Ovary (tissue), 9 donors: ENCODE results near the gene OR2T6. TPM values are rescaled to one million over a fixed set of nuclear protein-coding genes. Genes with fewer than 3 reads are reported as not detected.

Experiments used
- DNase-seq, 5 donors: peaks; one replicate each; pipeline ENCODE4 v3.0.0-alpha.2; 2019 to 2020
- H3K27ac ChIP-seq, 2 donors: fragments of 200-600 bp; one replicate each; pipeline versions ENCODE4 v1.5.1 to v1.8.0; 2019 to 2022
- H3K27me3 ChIP-seq: fragments of 200-600 bp; one replicate; pipeline ENCODE4 v1.8.0; 2022
- H3K36me3 ChIP-seq: fragments of 200-600 bp; sonication (generic); one replicate; pipeline ENCODE4 v1.5.1; 2019
- H3K4me1 ChIP-seq: one replicate; pipeline ENCODE4 v1.8.1; 2013; ENCODE audit warnings: mild to moderate bottlenecking, moderate library complexity; ENCODE audit not compliant: insufficient read depth
- H3K4me3 ChIP-seq: fragments of 200-600 bp; sonication (generic); one replicate; pipeline ENCODE4 v1.5.1; 2017
- H3K9me3 ChIP-seq, 2 donors: fragments of 200-600 bp in 1 of 2; sonication (generic) in 1 of 2; one replicate each; pipeline versions ENCODE4 v1.5.1 to v1.8.1; 2013 to 2019; ENCODE audit warnings: mild to moderate bottlenecking in 1 of 2, moderate library complexity in 1 of 2
- CTCF ChIP-seq, 3 donors: fragments of 450-650 bp in 2 of 3; fragments of 200-600 bp in 1 of 3; IDR thresholded peaks; one replicate each; pipeline versions ENCODE4 v1.5.1 to v1.8.0; 2016 to 2022; ENCODE audit warnings: antibody characterized with exemption in 3 of 3, mild to moderate bottlenecking in 1 of 3
- EP300 ChIP-seq: sonication (generic); formaldehyde crosslinking; IDR thresholded peaks from one replicate; pipeline ENCODE4 v1.6.1; 2017; ENCODE audit warnings: antibody characterized with exemption
- POLR2A ChIP-seq: fragments of 450-650 bp; IDR thresholded peaks from one replicate; pipeline ENCODE4 v1.6.1; 2017; ENCODE audit warnings: antibody characterized with exemption, mild to moderate bottlenecking, moderate library complexity
- WGBS, 3 donors: extraction: QIAGEN DNeasy Blood & Tissue Kit in 1 of 3; methylation state at CpG; one replicate each; pipeline versions ENCODE4 v1.1.5 to v1.1.7; 2013 to 2017; 5-methylcytosine and 5-hydroxymethylcytosine counted together
- intact Hi-C, 4 donors: fragments of 100-400 bp; cut with DNase I; formaldehyde crosslinking; loops; one replicate each; pipeline versions ENCODE4 v1.11.0 to v1.15.1; 2022 to 2023
- polyA plus RNA-seq, 2 donors: library from polyadenylated mRNA; stranded (reverse); fragments of 200-250 nt in 1 of 2; fragments of 350-450 nt in 1 of 2; fragmentation: Illumina TruSeq in 1 of 2; extraction: RNeasy Lipid Tissue Mini Kit (QIAGEN cat#74804) in 1 of 2; gene quantifications; one replicate each; pipeline ENCODE4 v1.2.3, GENCODE V29; 2013 to 2014
- total RNA-seq, 7 donors: library from RNA; depleted of rRNA in 2 of 7; stranded (reverse); fragments of >200 nt in 2 of 7; fragmentation: NEBNext Ultra II Directional in 3 of 7; extraction: Animal tissue kit (Norgen Biotek cat#: 25700) in 3 of 7; gene quantifications; one replicate each; pipeline versions ENCODE4 v1.1.0 to v1.2.4, GENCODE V29; 2016 to 2023
- donor health status: DM: no; HTN: no; CAD: no; lungs with moderate emphysema.
- donor health status: DM: no; HTN: no; CAD: no.
- donor health status: Bipolar disorder and iron deficiency.
- donor health status: DM: yes; HTN: yes; CAD: no.
- donor health status: DM: no; HTN: no; CAD: no.
- donor health status: DM: yes; HTN: yes; CAD: no.

OR2T6 gene
- total and polyA plus RNA-seq, 9 donors: not detected

GRCh38 chr1:248361121-248361715 lies 14.3 kb upstream of the OR2T6 start, which contains the start of gene OR2T4:
OR2T4 (plus strand) TSS chr1:248361665; CDS start chr1:248361665, 0 bp downstream.
- 37 to 47% (median 44%) methylated on average over 3 of the region's 3 CpGs for WGBS, 3 donors
- TF ChIP-seq POLR2A (no peak), CTCF (IDR thresholded peaks at IDR 0.05) (no peak), EP300 (no peak)
- intact Hi-C loops: no loop called here
- H3K4me1 ChIP-seq: no peaks in the 10 kb centered on the region
- no peaks in the 10 kb centered on the region for H3K36me3 ChIP-seq
- H3K27me3 ChIP-seq: no peaks in the 10 kb centered on the region
- no peak within 1 kb of the TSS for H3K27ac ChIP-seq
- no peak within 1 kb of the TSS for H3K4me3 ChIP-seq
- DNase-seq: no peak
- H3K9me3 ChIP-seq: no peaks in the 10 kb centered on the region

GRCh38 chr1:248366609-248367008 lies 8.9 kb upstream of the OR2T6 start:
- TF ChIP-seq EP300 (no peak), POLR2A (no peak), CTCF (IDR thresholded peaks at IDR 0.05) (no peak)
- no peaks in the 10 kb centered on the region for H3K27me3 ChIP-seq
- no peak for DNase-seq
- no peak overlapping the region for H3K4me3 ChIP-seq
- no peaks in the 10 kb centered on the region for H3K36me3 ChIP-seq
- H3K27ac ChIP-seq: no peak overlapping the region
- H3K9me3 ChIP-seq: no peaks in the 10 kb centered on the region
- no peaks in the 10 kb centered on the region for H3K4me1 ChIP-seq
- intact Hi-C loops: no loop called here

- H3K4me1 ChIP-seq: no peaks in the 10 kb centered on the region
- no peak for DNase-seq
- H3K4me3 ChIP-seq: no peak overlapping the region
- no peaks in the 10 kb centered on the region for H3K9me3 ChIP-seq
- intact Hi-C loops: no loop called here
- no peaks in the 10 kb centered on the region for H3K36me3 ChIP-seq
- WGBS, 3 donors: 71 to 79% (median 73%) methylated on average over 5 of the region's 5 CpGs
- H3K27me3 ChIP-seq: no peaks in the 10 kb centered on the region
- no peak overlapping the region for H3K27ac ChIP-seq
- TF ChIP-seq POLR2A (no peak), EP300 (no peak), CTCF (IDR thresholded peaks at IDR 0.05) (no peak)
These were observed 3.2 kb upstream of the OR2T6 start for GRCh38 chr1:248372394-248372793.

GRCh38 chr1:248373761-248374160 lies 1.8 kb upstream of the OR2T6 start:
- TF ChIP-seq EP300: no peak
- no peak for TF ChIP-seq CTCF (IDR thresholded peaks at IDR 0.05)
- TF ChIP-seq POLR2A: no peak
- Histone ChIP-seq H3K9me3 (no peaks in the 10 kb centered on the region), H3K27me3 (no peaks in the 10 kb centered on the region), H3K4me1 (no peaks in the 10 kb centered on the region), H3K4me3 (no peak overlapping the region), H3K36me3 (no peaks in the 10 kb centered on the region), H3K27ac (no peak overlapping the region)
- intact Hi-C loops: no loop called here
- 59 to 83% (median 79%) methylated on average over 4 of the region's 4 CpGs for WGBS, 3 donors
- no peak for DNase-seq
